Spinal cord (tissue), 10 donors: ENCODE data around the gene SNX22. TPM values are rescaled to one million over a fixed set of nuclear protein-coding genes. Genes with fewer than 3 reads are reported as not detected.

Experiments used
- DNase-seq, 6 donors: peaks; one replicate each; pipeline versions ENCODE4 v3.0.0 to v3.0.0-alpha.2; 2013 to 2015; ENCODE audit warnings: low spot score in 6 of 6, low read depth in 4 of 6
- H3K27ac ChIP-seq: one replicate; pipeline ENCODE4 v1.5.1; 2013; ENCODE audit warnings: low read depth, low read length, control low read depth
- H3K27me3 ChIP-seq: one replicate; pipeline ENCODE4 v1.6.1; 2013; ENCODE audit warnings: low read length; ENCODE audit not compliant: control insufficient read depth, insufficient read depth
- H3K36me3 ChIP-seq: one replicate; pipeline ENCODE4 v1.6.1; 2013; ENCODE audit warnings: low read length; ENCODE audit not compliant: control insufficient read depth, insufficient read depth
- H3K4me1 ChIP-seq: one replicate; pipeline ENCODE4 v1.6.1; 2013; ENCODE audit warnings: low read length; ENCODE audit not compliant: control insufficient read depth, insufficient read depth
- H3K4me3 ChIP-seq: one replicate; pipeline ENCODE4 v1.5.1; 2013; ENCODE audit warnings: low read depth, low read length, control low read depth
- H3K9me3 ChIP-seq: one replicate; pipeline ENCODE4 v1.6.1; 2013; ENCODE audit warnings: low read length; ENCODE audit not compliant: control insufficient read depth, insufficient read depth
- WGBS: methylation state at CpG from one replicate; pipeline ENCODE4 v1.1.5; 2013; ENCODE audit warnings: missing lambda C conversion rate; ENCODE audit not compliant: insufficient coverage; 5-methylcytosine and 5-hydroxymethylcytosine counted together
- polyA plus RNA-seq, 2 donors: library from polyadenylated mRNA; unstranded; fragments of 120-200 nt; gene quantifications; one replicate each; pipeline ENCODE4 v1.2.1, GENCODE V29; 2013; ENCODE audit not compliant: insufficient read length in 2 of 2
- small RNA-seq: library from RNA; depleted of rRNA; stranded (forward); fragments of <200 nt; gene quantifications from one replicate; pipeline ENCODE3, GENCODE V24; 2014; ENCODE audit warnings: low replicate concordance
- total RNA-seq, 2 donors: library from RNA; depleted of rRNA in 1 of 2; stranded (reverse); fragments of 120-200 nt in 1 of 2; fragments of >200 nt in 1 of 2; gene quantifications; one replicate each; pipeline versions ENCODE4 v1.2.3 to v1.2.4, GENCODE V29; 2013 to 2014
- donor health status: healthy.

The SNX22 gene
- total and polyA plus RNA-seq, 4 donors = 9.9 to 35.2 (median 21.7) TPM

DNA sequence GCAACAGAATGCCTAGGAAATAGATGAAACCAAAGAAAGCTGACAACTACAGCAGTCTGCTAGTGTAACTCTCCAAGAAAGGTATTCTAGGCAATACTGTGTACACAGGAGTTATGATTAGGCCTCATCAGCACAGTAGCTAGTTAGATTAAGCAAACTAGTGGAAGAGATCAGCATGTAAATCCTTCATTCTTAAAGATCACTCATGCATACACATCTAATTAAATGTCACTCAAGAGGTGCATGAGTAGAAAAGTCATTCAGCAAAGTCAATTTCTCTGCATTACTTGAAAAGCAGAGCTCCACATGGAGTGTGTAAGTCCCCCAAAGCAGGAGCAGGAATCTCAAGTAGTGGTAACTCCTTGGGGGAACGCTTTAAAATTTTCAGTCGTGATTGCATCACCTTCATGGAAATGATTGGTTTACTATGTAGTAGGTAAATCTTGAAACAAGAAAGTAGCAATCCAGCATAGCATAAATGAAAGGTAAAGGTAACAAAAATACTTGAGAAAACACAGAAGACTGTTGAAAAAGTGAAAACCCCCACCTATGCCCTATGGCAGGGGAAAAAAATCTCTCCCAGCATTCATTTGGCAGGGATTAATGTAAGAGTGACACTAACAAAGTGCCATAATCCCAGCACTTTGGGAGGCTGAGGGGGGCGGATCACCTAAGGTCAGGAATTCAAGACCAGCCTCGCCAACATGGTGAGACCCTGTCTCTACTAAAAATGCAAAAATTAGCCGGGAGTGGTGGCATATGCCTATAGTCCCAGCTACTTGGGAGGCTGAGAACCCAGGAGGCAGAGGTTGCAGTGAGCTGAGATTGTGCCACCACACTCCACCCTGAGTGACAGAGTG is 40.7 kb downstream of the SNX22 start:
- Histone ChIP-seq H3K27me3 (no peaks in the 10 kb centered on the region), H3K9me3 (no peaks in the 10 kb centered on the region), H3K4me1 (no peaks in the 10 kb centered on the region), H3K27ac (no peak overlapping the region), H3K36me3 (no peaks in the 10 kb centered on the region), H3K4me3 (no peak overlapping the region)
- WGBS = no CpG with 5 or more reads among the region's 5 CpGs
- no peak for DNase-seq

- no peak for DNase-seq
- H3K9me3 ChIP-seq = no peaks in the 10 kb centered on the region
- no peak overlapping the region for H3K27ac ChIP-seq
- no peak overlapping the region for H3K4me3 ChIP-seq
- WGBS = 77% methylated on average over 4 of the region's 6 CpGs
- no peaks in the 10 kb centered on the region for H3K4me1 ChIP-seq
- H3K27me3 ChIP-seq = no peaks in the 10 kb centered on the region
- H3K36me3 ChIP-seq = no peaks in the 10 kb centered on the region
These were observed 42.4 kb downstream of the SNX22 start for GRCh38 chr15:64193971-64194370.

- peaks cover 16% of the 10 kb centered on the region for H3K36me3 ChIP-seq
- no CpG with 5 or more reads among the region's 1 CpG for WGBS
These were observed 45.9 kb downstream of the SNX22 start for GRCh38 chr15:64197425-64197824.

GRCh38 chr15:64205202-64205601 is 53.7 kb downstream of the SNX22 start:
- Histone ChIP-seq H3K27me3 (no peaks in the 10 kb centered on the region), H3K4me1 (no peaks in the 10 kb centered on the region), H3K36me3 (peaks cover 24% of the 10 kb centered on the region), H3K27ac (no peak overlapping the region), H3K9me3 (no peaks in the 10 kb centered on the region), H3K4me3 (no peak overlapping the region)
- no peak for DNase-seq

More at GRCh38 chr15:64197425-64197824, 45.9 kb downstream of the SNX22 start:
- Histone ChIP-seq H3K27me3 (no peaks in the 10 kb centered on the region), H3K27ac (no peak overlapping the region), H3K4me3 (no peak overlapping the region), H3K4me1 (no peaks in the 10 kb centered on the region), H3K9me3 (no peaks in the 10 kb centered on the region)
- DNase-seq = no peak

Small RNA genes within 50 kb of the gene (small RNA-seq; reads per million reads assigned to genes)
- gene RF00019 = not detected

Other genes starting within 250 kb of the SNX22 start
- 1 to 10 TPM; 4.0 to 6.6 TPM for gene DAPK2, start 105.2 kb upstream of the SNX22 start, total RNA-seq
- 1 to 10 TPM; 6.7 TPM for gene DAPK2, start 105.2 kb upstream of the SNX22 start, polyA plus RNA-seq
- gene CIAO2A, start 57.9 kb upstream of the SNX22 start, total RNA-seq = 10 to 100 TPM; 47.1 to 47.6 TPM
- gene CIAO2A, start 57.9 kb upstream of the SNX22 start, polyA plus RNA-seq = 10 to 100 TPM; 41.7 to 48.1 TPM
- 10 to 100 TPM; 51.6 to 53.4 TPM for gene SNX1, start 55.7 kb upstream of the SNX22 start, total RNA-seq
- gene SNX1, start 55.7 kb upstream of the SNX22 start, polyA plus RNA-seq = 10 to 100 TPM; 74.4 to 79.3 TPM
- gene PPIB, start 11.3 kb downstream of the SNX22 start, total RNA-seq = 100 to 1,000 TPM; 180 to 534 TPM
- 100 to 1,000 TPM; 404 to 451 TPM for gene PPIB, start 11.3 kb downstream of the SNX22 start, polyA plus RNA-seq
- gene CSNK1G1, start 204.4 kb downstream of the SNX22 start, total RNA-seq = 10 to 100 TPM; 24.9 to 33.1 TPM
- 10 to 100 TPM; 12.4 to 14.0 TPM for gene CSNK1G1, start 204.4 kb downstream of the SNX22 start, polyA plus RNA-seq
- gene PCLAF, start 229.7 kb downstream of the SNX22 start, total RNA-seq = 1 to 10 TPM; 8.0 to 9.4 TPM
- gene PCLAF, start 229.7 kb downstream of the SNX22 start, polyA plus RNA-seq = 10 to 100 TPM; 23.4 to 24.7 TPM
- 10 to 100 TPM; 15.3 to 17.6 TPM for gene TRIP4, start 236.1 kb downstream of the SNX22 start, total RNA-seq
- gene TRIP4, start 236.1 kb downstream of the SNX22 start, polyA plus RNA-seq = 10 to 100 TPM; 28.3 to 28.4 TPM